Ecto neural progenitor cell (in vitro differentiated cells): ENCODE measurements around the gene CTSE.

Experiments
- DNase-seq: peaks from one replicate; pipeline ENCODE4 v3.0.0-alpha.2; 2018; ENCODE audit warnings: low spot score

The CTSE gene

DNA sequence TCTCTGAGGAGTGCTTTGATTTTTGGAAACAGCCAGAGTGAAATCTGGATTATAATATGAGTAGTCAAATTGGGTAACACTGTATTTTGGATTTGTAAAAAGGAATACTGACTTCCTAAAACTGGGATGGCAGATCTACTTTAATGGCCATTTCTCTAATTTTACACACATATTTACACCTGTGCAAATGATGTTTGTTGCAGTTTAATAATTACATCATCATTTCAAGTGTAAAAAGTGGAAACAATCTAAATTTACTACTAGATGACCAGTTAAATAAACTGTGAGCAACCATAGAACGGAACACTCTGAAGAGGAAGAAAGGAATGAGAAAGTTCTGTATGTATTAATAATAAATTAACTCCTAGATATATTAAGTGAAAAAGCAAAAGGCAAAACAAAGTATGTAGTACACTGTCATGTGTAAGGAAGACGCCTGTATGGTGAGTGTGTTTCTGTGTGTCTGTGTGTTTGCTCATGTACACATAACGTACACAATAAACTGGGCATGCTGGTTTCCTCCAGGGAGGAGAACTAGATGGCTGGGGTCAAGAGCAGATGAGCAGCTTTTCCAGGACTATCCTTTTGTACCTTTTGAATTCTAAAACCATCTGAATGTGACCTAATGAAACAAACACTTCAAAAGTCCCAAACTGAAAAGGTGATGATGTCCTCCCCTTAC, 26.4 kb upstream of the CTSE start:
- DNase-seq: no peak

DNA sequence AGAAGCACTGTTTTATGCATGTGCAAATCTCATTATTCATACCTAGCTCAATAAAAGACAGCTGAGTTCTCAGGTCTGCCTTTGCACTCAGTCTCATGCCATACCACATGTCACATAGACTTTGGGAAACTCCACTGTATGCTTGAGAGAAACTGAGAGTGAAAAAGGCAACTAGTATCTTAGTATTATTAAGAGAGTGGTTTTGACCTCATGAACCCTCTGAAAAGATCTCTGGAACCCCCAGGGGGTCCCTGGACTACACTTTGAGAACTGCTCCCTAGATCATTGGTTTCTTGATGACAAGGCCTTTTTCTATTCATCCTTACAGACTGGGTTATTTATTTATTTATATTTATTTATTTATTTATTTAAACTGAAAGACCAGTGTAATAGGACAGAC, 25.6 kb upstream of the CTSE start:
- no peak for DNase-seq

DNA sequence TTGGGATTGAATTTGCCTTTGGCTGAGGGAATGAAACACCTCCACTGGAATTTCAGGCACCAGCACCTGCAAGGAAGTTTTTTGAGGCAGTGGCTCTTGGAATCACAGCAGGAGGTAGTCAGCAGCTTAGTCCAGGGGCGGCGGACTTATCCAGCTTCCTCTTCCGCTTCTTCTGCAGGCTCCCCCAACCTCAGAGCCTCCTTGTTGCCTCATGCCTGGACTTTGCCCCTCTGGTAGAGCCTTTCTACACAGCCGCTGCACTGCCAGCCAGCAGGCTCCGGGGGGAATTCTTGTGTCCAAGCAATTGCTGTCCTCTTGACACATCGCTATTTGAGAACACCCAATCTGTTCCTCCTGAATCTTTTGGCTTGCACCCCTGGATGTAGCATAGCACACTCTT, 24.9 kb upstream of the CTSE start:
- DNase-seq: no peak

DNA sequence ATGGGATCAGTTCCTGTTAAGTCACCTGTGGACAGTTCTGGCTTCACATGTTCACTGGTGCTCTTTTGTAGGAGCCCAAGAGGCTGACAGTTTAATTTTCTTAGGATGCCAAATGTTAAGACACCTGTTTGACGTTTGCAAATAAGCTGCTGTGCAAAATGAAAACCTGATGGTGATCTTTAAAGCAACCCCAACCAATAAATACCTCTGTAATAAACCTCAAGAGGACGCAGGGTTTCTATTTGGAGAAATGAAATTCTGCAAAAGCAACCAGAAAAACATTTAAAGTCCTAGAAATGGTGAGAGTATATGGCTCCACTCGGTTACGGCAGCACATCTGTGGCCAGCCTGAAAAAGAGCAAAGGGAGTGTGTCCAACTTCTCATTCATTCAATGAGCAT, 23.6 kb upstream of the CTSE start:
- no peak for DNase-seq

DNA sequence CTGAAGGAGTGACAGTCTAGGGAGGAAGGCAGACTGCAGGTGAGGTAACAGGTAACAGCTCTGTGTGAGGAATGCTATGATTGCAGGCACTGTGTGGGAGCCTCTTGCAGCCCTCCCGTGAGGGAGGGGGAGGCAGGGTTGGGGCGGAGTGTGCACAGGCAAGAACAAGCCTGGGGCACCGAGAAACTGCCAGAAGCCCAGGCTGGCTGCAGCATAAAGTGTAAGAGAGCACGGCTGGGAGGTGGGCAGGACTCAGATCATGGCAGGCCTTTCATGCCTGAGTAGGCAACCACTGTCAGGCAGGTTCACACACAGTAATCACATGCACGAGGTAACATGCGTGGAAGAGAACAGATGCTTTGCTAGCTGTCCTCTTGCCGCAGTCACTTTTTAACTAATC, 17.9 kb upstream of the CTSE start:
- DNase-seq: no peak

DNA sequence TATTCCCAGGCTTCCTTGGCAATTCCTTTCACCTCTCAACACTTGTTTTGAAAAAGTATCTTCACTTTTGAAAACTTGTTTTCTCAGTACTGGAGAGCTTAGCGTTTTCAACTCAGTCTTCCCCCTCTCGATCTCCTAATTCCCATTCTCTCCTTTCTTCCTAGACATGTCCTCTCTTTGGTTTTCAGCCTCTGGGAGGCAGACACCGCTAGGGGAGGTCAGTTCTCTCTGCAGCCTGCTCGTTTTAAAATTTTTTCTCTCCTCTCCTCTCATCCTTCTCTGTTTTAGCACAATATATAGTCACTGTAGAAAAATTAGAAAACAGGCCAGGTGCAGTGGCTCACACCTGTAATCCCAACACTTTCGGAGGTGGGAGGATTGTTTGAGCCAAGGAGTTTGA, 16.6 kb upstream of the CTSE start:
- DNase-seq: no peak

DNA sequence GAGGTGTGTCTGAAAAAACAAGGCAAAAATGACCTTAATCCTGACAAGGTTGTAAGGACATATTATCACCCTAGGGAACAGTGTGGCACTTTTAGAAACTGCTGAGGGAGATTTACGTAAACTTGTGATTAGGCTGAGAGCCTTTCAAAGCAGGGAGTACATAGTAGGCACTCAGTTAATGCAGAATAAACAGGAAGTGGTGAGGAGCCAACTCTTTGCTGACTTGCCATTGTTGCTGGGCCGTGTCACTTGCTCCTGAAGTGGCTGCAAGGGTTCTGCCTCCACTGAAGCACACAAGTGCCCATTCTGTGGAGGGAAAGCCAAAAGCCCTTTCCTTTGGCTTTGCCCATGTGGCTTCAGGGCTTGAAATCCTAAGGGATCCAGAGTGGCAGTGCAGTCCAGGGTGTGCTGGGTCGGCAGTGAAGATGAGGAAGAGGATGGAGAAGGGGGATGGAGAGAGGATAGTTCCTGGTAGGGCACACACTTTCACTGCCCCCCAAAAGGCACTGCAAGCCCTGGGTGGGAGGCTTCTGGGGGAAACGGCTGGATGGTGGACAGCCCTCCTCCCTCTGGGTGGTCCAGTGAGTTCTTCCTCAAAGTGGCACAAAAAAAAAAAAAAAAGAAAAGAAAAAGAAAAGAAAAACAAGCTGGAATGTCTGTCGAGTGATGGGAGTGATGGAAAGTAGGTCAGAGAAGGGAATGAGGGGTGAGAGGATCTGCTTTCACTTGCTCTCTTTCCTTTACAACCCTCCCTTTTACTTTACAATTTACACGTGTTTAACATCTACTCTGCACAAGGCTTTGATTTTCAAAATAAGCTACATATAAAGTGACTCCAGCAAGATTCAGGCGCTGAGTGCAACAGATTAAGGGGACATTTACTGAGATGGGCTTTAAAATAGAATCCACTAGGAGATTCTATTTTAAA, 15.6 kb upstream of the CTSE start:
- no peak for DNase-seq

DNA sequence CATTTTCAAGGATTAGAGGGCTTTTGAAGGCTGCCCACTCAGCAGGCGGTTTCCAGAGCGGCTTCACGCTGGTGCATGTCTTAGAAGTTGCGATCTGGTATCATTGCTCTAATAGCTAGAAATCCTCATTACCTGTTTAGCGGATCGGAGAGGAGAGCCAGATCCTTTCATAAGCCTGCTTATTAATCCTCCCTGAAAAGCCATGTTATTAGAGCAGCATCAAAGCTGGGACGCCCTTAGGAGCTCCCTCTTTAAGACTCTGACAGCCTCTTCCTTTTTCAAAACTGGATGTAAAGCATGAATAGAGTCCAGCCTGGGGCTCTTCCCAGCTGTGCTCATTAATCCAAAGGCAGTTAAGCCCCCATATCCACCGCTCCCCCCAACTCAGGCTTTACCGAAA, 13.9 kb upstream of the CTSE start:
- no peak for DNase-seq

DNA sequence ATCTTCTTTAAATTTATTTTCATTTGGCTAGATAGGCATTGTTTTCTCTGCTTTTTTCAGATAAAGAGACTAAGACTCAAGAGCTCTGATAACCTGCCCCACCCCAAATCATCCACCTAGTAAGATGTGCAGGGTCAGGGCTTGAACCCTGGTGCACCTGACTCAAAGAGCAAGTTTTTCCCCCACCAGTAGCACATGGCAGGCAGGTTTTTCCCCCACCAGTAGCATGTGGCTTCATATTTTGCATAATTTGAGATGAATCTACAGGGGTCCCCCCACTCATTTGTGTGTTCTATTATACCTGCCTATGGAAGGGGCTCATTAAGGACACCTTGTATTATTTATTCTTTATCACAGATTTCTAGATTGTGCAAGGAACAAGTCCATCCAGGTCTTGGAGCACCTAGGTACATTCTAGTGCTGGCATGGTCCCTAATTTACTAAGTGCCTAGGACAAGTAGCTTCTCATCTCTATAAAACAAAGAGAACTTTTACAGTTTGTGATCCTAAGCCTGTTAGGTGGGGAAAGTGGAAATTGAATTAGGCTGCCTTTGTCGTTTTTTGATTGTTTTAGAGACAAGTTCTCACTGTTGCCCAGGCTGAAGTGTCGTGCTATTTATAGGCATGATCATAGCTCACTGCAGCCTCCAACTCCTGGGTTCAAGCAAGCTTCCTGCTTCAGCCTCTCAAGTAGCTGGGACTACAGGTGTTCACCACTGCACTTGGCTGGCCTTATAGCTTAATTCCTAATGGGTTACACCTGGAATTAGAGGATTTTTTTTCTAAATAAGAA, 13.2 kb upstream of the CTSE start:
- DNase-seq: no peak

DNA sequence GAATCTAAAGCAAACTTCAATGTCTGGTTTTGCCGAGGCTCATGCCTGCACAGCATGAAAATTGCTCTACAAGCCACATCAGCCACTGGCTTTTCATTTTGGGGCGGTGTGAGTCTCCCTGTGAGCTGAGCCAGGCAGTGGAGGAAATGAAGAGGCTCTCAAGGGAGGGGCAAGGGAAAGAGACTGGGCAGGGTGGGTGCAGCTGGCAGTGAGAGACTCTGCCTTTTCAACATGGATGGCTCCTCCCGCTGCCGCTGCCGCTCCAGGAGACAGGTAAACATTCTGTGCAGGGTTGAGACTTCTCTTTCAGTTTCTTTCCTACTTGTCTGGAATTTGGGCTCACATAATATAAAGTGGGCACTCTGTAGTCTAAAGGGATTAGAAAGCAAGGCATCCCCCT, 11.3 kb upstream of the CTSE start:
- DNase-seq: no peak

DNA sequence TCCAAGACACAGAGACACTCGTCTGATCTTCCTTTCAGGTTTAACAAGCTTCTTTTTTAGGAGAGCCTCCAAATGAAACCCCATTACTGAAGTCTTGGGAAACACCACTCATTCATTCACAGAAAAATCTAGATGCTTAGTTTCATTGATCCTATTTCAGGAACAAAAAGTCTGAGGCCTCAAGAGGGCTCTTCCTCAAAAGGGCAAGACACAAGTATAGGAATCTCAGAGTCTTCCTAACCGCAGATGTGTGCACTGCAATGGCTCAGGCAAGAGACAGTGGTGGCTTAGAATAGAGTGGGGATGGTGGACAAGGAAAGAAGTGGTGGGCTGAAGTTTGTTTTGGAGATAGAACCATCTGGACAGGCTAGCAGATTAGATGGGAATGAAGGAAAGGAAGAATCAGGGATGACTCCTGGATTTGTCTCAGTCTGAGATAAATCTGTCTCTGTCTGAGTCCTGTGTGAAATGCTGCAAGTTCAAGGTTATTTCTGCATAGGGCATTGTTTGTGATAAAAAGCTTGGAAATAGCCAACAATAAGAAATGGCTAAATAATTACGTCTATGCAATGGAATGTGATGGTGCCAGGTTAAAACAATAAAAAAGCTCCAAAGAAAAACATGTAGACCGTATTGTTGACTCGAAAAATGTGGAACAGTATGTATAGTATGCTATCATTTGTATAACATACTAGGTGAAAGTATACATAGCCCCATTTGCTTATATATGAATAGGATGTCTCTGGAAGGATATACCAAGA, 8.9 kb upstream of the CTSE start:
- no peak for DNase-seq

DNA sequence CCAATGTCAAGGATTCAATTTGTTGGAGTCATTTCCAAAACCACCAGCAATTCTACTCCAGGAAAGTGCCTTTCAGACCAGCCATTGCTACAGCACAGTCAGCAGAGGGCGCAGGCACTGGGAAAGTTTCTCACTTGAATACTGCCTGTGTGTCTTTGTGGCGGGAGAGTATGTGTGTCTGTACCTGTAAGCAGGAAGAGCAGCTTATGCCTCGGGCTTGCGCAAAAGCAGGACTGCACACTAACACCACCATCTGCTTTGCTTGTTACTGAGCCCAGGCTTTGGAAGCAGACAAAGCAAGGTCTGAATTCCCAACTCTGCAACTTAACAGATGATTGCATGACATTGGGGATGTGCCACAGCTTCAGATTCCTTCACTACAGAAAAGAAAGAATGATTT, 7.0 kb upstream of the CTSE start:
- DNase-seq: peak; percentile 78

DNA sequence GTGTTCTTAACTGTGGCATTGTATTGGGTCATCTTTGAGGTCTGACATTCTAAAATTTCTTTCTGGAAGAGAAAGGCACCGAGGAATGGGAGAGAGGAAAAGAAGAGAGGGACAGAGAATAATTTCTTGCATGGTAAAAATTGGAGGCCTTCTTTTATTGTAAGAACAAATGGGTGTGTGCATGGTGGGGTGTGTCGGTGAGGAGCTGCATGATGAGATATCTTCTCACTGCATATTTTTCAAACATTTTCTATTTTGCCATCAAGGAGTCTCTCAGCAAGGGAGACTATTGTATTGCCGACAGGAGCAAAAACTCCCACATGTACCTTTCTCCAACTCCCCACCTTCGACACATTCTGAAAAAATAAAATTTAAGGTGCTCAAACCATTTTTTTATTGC, 6.5 kb upstream of the CTSE start:
- DNase-seq: no peak

DNA sequence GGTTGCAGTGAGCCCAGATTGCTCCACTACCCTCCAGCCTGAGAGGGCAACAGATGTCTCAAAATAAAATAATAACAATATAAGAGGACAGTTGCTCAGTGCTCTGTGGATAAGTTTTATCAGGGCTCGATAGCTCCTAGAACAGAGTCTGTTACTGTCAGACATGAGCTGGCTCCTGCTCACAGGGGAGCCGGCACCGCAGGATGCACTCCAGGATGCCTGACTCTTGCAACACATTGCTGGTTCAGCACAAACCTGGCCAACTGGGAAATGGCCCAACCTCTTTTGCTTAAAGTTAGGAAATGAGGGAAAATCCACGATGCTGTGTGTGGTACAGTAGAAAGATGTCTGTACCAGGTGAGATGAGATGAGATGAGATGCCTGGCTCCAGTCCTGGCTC, 5.8 kb upstream of the CTSE start:
- DNase-seq: no peak

DNA sequence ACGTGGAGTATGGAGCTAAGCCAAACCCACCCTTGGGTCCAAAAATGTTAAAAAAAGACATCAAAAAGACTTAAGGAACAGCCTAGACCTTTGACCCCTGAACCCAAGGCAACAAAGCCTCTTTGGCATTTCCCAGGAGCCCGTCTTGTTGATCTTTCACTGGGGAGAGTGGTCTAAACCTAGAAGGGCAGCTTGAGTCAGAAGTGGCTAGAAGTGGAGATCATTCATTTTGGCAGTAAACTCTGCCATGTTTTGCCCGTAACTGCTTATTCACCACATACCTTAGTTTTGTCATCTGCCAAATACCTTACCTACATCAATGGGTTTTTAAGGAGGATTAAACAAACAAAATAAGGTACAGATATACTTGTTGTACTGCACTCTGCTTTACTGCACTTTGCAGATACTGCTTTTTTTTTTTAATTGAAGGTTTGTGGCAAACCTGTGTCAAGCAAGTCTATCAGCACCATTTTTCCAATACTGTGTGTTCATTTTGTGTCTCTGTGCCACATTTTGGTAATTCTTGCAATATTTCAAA, 1.7 kb upstream of the CTSE start:
- no peak for DNase-seq

DNA sequence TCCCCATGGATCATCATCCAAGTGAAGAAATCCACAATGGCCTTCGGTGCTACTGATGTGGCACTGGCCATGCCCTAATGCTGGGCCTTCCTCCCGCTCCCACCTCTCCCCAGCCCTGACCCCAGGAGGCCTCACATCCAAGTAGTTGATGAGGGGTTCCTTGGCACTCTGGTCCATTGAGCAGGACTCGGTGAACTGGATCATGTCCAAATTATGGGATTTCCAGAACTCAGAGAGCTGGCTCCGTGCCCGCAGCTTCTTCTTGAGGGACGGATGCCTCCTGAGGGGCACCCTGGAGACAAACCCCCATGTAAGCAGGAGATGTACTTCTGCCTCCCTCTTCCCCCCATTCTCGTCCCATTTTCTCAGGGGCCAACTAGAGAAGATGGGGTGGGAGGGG, 929 bp downstream of the CTSE start:
- no peak for DNase-seq

DNA sequence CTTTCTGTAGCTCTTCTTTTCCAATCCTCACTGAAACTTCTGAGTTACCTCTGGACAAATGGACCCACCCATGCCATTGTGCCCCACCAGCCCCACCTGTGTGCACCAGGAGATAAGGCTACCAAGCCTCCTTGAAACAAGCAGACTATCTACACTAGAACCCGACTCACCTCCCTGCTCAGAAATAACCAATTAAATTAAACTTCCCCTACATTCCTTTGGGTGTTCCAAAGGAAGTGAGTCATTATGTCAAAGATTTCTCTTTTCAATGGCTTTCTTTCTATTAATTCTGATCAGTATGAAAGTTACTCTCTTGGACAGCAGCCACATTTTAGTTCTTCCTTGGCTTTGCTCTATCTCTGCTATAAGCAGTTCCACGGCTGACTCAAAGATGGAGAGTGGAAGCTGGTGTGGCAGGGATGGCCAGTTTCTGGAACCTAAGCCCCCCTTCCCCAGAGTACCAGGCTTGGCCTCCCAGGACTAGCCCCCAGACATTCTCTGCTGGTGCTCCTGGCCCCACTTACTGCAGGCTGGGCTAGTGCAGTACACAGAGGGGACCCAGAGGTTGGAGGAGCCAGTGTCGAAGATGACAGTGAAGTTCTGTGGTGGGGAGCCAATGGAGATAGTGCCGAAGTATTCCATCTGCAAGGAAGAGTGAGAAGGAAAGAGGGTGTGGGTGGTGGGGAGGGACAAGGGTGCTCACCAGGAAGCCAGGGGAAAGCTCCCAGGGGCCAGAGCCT, 1.9 kb downstream of the CTSE start:
- no peak for DNase-seq

DNA sequence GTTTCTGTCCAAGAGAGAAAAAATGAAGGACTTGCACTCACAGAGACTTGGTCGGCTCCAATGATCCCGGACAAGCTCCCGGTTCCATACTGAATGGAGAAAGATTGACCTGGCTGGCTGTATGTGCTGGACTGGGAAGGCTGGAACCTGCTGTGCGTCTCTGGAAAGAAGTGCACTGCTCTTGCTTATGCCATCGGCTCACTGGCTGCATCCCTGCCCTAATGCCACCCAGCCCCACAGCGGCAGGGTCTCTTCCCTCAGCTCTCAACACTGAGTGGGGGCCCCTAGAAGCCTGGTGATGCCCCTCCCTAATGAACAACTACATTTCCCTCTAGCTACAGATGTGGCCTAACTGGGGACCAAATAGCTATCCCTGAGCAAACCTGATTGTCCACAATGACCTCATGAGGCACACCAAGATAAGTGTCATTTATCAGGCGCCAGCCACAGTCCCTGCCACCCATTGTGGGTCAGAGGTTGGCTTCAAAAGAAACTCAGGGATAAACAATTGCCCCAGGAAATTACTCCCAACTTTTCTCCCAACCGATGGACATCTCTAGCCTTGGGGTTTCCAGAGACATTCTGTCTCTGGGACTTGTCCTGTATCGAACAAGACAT, 2.6 kb downstream of the CTSE start:
- no peak for DNase-seq

DNA sequence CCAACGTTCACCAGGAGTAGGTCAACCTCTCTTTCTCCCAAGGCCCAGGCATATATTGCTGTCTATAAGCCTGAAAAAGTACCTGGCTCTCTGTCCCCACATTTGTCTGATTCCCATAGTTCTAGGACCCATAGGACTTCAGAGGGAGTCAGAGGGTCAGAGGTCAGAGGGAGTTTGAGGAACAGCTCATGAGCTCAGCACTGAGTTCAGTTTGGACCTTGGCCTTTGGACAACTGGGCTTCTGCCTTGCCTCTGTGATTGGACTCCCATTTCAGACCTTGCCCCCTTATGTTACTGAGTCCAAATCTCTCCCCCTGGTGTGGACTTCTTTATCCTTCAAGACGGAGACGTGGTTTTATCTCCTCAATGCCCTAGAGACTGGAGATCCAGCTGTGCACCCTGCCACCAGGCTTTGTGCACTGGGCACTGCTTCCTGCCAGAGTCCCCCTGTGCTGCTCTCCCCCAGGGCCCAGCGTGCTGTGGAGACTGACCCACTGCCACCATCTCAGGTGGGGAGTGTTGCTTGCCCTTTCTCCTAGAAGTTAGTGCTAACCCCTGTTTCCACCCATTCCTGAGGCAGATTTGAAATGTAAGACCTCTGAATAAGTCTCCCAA, 3.2 kb downstream of the CTSE start:
- DNase-seq: no peak

DNA sequence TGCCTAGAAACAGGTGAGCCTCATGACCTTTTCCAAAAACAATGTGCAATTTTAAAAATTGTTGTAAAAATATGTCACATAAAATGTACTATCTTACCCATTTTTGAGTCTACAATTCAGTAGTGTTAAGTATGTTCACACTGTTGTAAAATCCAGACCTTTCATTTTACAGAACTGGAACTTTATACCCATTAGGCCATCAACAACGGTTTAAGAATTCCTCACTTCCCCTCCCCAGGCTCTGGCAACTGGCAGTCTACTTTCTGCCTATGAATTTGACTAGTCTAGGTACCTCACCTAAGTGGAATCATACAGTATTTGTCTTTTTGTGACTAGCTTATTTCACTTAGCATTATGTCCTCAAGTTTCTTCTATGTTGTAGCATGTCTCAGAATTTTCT, 8.6 kb downstream of the CTSE start:
- no peak for DNase-seq
